HL-60 (cell line): Measurements from ENCODE around the gene SMLR1.

Experiments
- DNase-seq, 2 experiments: peaks; one replicate each; pipeline ENCODE4 v3.0.0-alpha.2; 2010 to 2020; ENCODE audit warnings: low read depth in 1 of 2, low spot score in 1 of 2
- H3K27ac ChIP-seq: fragments of 250-450 bp; sonication (Bioruptor Pico); replicated peaks from 2 replicates; pipeline ENCODE4 v1.5.1; 2020; ENCODE audit warnings: mild to moderate bottlenecking, moderate library complexity
- H3K27me3 ChIP-seq: fragments of 250-450 bp; sonication (Bioruptor Pico); 2 replicates; pipeline ENCODE4 v1.5.1; 2021; ENCODE audit warnings: mild to moderate bottlenecking, moderate library complexity; ENCODE audit not compliant: insufficient read depth, poor library complexity, severe bottlenecking
- H3K4me3 ChIP-seq: replicated peaks from 2 replicates; pipeline ENCODE4 v1.5.1; 2011; ENCODE audit warnings: mild to moderate bottlenecking, control low read depth, low read length; ENCODE audit not compliant: insufficient read depth
- CTCF ChIP-seq: IDR thresholded peaks from one replicate; pipeline ENCODE4 v1.5.1; 2011; ENCODE audit warnings: low read length, control low read depth, inconsistent platforms; ENCODE audit not compliant: insufficient read depth
- GABPA ChIP-seq: IDR thresholded peaks from 2 replicates; pipeline ENCODE4 v1.6.1; 2012; ENCODE audit warnings: low read depth
- POLR2AphosphoS5 ChIP-seq: IDR thresholded peaks from 2 replicates; pipeline ENCODE4 v1.6.1; 2012; ENCODE audit warnings: low read depth
- SPI1 ChIP-seq: IDR thresholded peaks from 2 replicates; pipeline ENCODE4 v1.6.1; 2012; ENCODE audit warnings: low read depth, mild to moderate bottlenecking, borderline replicate concordance
- TF ChIP-seq, protein P1 (sequence below): IDR thresholded peaks from 2 replicates; pipeline ENCODE4 v1.6.1; 2012; ENCODE audit warnings: low read depth; ENCODE audit not compliant: insufficient replicate concordance

The SMLR1 gene

GRCh38 chr6:130847001-130847910, 20.1 kb downstream of the SMLR1 start:
- TF ChIP-seq POLR2AphosphoS5: no peak
- TF ChIP-seq GABPA: no peak
- TF ChIP-seq SPI1: no peak
- TF ChIP-seq, protein P1, sequence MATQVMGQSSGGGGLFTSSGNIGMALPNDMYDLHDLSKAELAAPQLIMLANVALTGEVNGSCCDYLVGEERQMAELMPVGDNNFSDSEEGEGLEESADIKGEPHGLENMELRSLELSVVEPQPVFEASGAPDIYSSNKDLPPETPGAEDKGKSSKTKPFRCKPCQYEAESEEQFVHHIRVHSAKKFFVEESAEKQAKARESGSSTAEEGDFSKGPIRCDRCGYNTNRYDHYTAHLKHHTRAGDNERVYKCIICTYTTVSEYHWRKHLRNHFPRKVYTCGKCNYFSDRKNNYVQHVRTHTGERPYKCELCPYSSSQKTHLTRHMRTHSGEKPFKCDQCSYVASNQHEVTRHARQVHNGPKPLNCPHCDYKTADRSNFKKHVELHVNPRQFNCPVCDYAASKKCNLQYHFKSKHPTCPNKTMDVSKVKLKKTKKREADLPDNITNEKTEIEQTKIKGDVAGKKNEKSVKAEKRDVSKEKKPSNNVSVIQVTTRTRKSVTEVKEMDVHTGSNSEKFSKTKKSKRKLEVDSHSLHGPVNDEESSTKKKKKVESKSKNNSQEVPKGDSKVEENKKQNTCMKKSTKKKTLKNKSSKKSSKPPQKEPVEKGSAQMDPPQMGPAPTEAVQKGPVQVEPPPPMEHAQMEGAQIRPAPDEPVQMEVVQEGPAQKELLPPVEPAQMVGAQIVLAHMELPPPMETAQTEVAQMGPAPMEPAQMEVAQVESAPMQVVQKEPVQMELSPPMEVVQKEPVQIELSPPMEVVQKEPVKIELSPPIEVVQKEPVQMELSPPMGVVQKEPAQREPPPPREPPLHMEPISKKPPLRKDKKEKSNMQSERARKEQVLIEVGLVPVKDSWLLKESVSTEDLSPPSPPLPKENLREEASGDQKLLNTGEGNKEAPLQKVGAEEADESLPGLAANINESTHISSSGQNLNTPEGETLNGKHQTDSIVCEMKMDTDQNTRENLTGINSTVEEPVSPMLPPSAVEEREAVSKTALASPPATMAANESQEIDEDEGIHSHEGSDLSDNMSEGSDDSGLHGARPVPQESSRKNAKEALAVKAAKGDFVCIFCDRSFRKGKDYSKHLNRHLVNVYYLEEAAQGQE: no peak
- TF ChIP-seq CTCF: no peak
- DNase-seq: no peak
- Histone ChIP-seq H3K4me3 (no peak overlapping the region), H3K27me3 (no peaks in the 10 kb centered on the region), H3K27ac (no peak overlapping the region)

- TF ChIP-seq GABPA: no peak
- no peak for TF ChIP-seq CTCF
- no peak for TF ChIP-seq SPI1
- TF ChIP-seq, protein P1: no peak
- no peak for DNase-seq
- no peak overlapping the region for H3K4me3 ChIP-seq
- H3K27ac ChIP-seq: no peak overlapping the region
- H3K27me3 ChIP-seq: no peaks in the 10 kb centered on the region
Measured at GRCh38 chr6:130848945-130849344, 21.7 kb downstream of the SMLR1 start.

- TF ChIP-seq, protein P1: no peak
- no peak for TF ChIP-seq CTCF
- TF ChIP-seq SPI1: no peak
- TF ChIP-seq POLR2AphosphoS5: no peak
- no peak for TF ChIP-seq GABPA
- Histone ChIP-seq H3K4me3 (no peak overlapping the region), H3K27me3 (no peaks in the 10 kb centered on the region), H3K27ac (no peak overlapping the region)
- DNase-seq: no peak
Measured at GRCh38 chr6:130849594-130849993, 22.4 kb downstream of the SMLR1 start.
